ENCODE results near the gene XIRP1. TPM values are rescaled to one million over a fixed set of nuclear protein-coding genes. Genes with fewer than 3 reads are reported as not detected.

XIRP1 gene
- total RNA-seq, 1 donor from 2014 or later: not detected

- H3K36me3 Mint-ChIP-seq (ENCODE audit: insufficient read depth): no peaks in the 10 kb centered on the region
- TF ChIP-seq, protein P1, sequence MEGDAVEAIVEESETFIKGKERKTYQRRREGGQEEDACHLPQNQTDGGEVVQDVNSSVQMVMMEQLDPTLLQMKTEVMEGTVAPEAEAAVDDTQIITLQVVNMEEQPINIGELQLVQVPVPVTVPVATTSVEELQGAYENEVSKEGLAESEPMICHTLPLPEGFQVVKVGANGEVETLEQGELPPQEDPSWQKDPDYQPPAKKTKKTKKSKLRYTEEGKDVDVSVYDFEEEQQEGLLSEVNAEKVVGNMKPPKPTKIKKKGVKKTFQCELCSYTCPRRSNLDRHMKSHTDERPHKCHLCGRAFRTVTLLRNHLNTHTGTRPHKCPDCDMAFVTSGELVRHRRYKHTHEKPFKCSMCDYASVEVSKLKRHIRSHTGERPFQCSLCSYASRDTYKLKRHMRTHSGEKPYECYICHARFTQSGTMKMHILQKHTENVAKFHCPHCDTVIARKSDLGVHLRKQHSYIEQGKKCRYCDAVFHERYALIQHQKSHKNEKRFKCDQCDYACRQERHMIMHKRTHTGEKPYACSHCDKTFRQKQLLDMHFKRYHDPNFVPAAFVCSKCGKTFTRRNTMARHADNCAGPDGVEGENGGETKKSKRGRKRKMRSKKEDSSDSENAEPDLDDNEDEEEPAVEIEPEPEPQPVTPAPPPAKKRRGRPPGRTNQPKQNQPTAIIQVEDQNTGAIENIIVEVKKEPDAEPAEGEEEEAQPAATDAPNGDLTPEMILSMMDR (IDR thresholded peaks at IDR 0.05; ENCODE audit: unreplicated experiment): no peak
These were observed 38.5 kb downstream of the XIRP1 start for GRCh38 chr3:39153977-39154279.

DNA sequence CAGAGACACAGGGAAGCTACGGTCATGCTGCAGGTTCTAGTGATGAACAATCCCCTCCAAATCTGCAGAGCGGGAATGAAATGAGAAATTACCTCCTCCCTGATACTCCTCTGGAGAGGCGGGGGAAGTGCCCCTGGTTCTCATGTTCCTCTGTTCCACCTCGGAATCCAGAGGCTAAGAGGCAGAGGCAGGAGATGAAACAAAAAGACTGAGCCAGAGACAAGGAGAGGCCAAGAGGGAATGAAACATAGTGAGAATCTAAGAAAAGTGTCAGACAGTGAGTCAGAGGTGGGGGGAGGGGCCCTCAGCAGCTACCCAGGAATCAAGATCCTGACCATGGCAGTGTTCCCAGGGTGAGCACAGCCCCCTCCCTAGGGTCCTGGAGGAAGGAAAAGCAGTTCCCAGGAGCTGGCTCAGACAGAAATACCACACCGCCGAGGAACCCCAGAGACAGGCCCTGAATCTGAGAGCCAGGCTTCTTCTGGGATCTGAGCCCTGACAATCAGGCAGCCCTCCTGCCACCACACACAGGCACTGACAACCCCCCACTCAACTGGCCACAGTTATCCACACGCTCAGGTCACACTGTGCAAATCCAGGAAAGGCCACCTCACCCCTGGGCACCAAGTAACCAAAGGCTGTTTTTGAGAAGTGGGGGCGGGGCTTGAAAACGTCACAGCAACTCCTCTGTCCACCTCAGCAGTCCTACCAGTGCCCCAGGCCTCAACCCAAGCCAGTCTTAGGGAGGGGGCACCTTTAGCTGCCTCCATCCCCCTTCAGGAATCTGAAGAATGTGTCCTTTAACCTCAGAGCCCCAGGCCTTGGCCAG is 41.4 kb downstream of the XIRP1 start:
- H3K27me3 Mint-ChIP-seq: no peaks in the 10 kb centered on the region
- peaks cover 77% of the 10 kb centered on the region for H3K4me1 Mint-ChIP-seq (ENCODE audit: low read depth)
- peak overlapping the region; percentile 95 for H3K27ac Mint-ChIP-seq
- DNase-seq (ENCODE audit: low spot score, unreplicated experiment): no peak
- peak overlapping the region; percentile 83 for H3K4me3 Mint-ChIP-seq (ENCODE audit: low read depth)
- H3K9me3 Mint-ChIP-seq (ENCODE audit: low read depth): no peaks in the 10 kb centered on the region
- H3K36me3 Mint-ChIP-seq (ENCODE audit: insufficient read depth): no peaks in the 10 kb centered on the region
- TF ChIP-seq, protein P1 (IDR thresholded peaks at IDR 0.05; ENCODE audit: unreplicated experiment): no peak

More at GRCh38 chr3:39153977-39154279, 38.5 kb downstream of the XIRP1 start:
- Mint-ChIP-seq H3K4me3 (ENCODE audit: low read depth) (peak overlapping the region; percentile 71), H3K9me3 (ENCODE audit: low read depth) (no peaks in the 10 kb centered on the region), H3K27ac (peak overlapping the region; percentile 92), H3K27me3 (no peaks in the 10 kb centered on the region), H3K4me1 (ENCODE audit: low read depth) (peaks cover 62% of the 10 kb centered on the region)
- DNase-seq (ENCODE audit: low spot score, unreplicated experiment): no peak

- no peak for DNase-seq (ENCODE audit: low spot score, unreplicated experiment)
- TF ChIP-seq, protein P1 (IDR thresholded peaks at IDR 0.05; ENCODE audit: unreplicated experiment): no peak
- H3K27me3 Mint-ChIP-seq: no peaks in the 10 kb centered on the region
- H3K4me1 Mint-ChIP-seq (ENCODE audit: low read depth): peaks cover 72% of the 10 kb centered on the region
- peak overlapping the region; percentile 95 for H3K27ac Mint-ChIP-seq
- H3K9me3 Mint-ChIP-seq (ENCODE audit: low read depth): no peaks in the 10 kb centered on the region
- peak overlapping the region; percentile 83 for H3K4me3 Mint-ChIP-seq (ENCODE audit: low read depth)
- H3K36me3 Mint-ChIP-seq (ENCODE audit: insufficient read depth): no peaks in the 10 kb centered on the region
These were observed 42.1 kb downstream of the XIRP1 start for GRCh38 chr3:39150148-39150802.

GRCh38 chr3:39149498-39150147 is 42.8 kb downstream of the XIRP1 start:
- no peak for DNase-seq (ENCODE audit: low spot score, unreplicated experiment)
- Mint-ChIP-seq H3K27ac (peak overlapping the region; percentile 77), H3K27me3 (no peaks in the 10 kb centered on the region), H3K4me1 (ENCODE audit: low read depth) (peaks cover 67% of the 10 kb centered on the region), H3K4me3 (ENCODE audit: low read depth) (no peak overlapping the region), H3K36me3 (ENCODE audit: insufficient read depth) (peaks cover under 1% of the 10 kb centered on the region), H3K9me3 (ENCODE audit: low read depth) (no peaks in the 10 kb centered on the region)
- TF ChIP-seq, protein P1 (IDR thresholded peaks at IDR 0.05; ENCODE audit: unreplicated experiment): no peak

DNA sequence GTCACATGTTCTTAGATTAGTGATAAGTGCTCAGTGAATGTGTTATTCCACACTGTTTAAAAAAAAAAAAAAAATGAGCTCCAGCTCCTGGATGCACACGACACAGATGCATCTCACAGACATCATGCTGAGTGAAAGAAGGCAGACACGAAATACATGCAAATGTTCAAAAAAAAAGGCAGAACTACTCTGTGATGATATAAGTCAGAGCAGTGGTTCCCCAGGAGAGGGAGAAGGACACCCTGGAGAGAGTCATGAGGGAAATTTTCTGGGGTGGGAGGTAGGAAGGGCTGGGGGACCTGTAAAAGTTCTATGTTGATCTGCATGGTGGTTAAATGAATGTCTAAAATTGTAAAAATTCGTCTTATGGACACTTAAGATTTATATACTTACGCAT is 43.3 kb downstream of the XIRP1 start:
- Mint-ChIP-seq H3K36me3 (ENCODE audit: insufficient read depth) (peaks cover 3% of the 10 kb centered on the region), H3K4me1 (ENCODE audit: low read depth) (peaks cover 62% of the 10 kb centered on the region), H3K27ac (peak overlapping the region; percentile 59), H3K27me3 (no peaks in the 10 kb centered on the region), H3K9me3 (ENCODE audit: low read depth) (no peaks in the 10 kb centered on the region), H3K4me3 (ENCODE audit: low read depth) (no peak overlapping the region)
- TF ChIP-seq, protein P1 (IDR thresholded peaks at IDR 0.05; ENCODE audit: unreplicated experiment): no peak
- DNase-seq (ENCODE audit: low spot score, unreplicated experiment): no peak
